ENCODE measurements around the gene LRTM2.

LRTM2 gene

DNA sequence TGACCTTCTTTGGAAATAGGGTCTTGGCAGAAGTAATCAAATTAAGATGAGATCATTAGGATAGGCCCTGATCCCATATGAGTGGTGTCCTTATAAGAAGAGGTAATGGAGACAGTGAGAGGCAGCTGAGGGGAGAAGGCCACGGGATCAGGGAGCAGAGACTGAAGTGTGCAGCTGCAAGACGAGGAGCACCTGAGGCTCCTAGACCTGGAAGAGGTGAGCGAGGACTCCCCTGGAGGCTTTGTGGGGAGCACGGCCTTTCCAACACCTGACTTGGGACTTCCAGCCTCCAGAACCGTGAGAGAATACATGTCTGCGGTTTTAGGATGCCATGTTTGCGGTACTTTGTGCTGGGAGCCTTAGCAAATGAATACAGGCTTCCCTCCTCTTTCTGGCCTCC, 37.5 kb downstream of the LRTM2 start:
- H3K27me3 ChIP-seq, result no peaks in the 10 kb centered on the region
- peaks cover 23% of the 10 kb centered on the region for H3K4me1 ChIP-seq
- no peak overlapping the region for H3K4me2 ChIP-seq
- TF ChIP-seq Cebpa-rat (IDR thresholded peaks at IDR 0.05), result no peak
- 0 out of 2 replicates have a peak, but pooled peaks cover 4% of the 10 kb centered on the region for H3K9me3 ChIP-seq
- H3K36me3 ChIP-seq, result peaks cover 11% of the 10 kb centered on the region; the same call in 1 of the 2 replicates
- H3K4me3 ChIP-seq, result no peak overlapping the region
- H3K9ac ChIP-seq, result no peak overlapping the region
- H3K27ac ChIP-seq, result no peak overlapping the region
- no peaks in the 10 kb centered on the region for H4K20me1 ChIP-seq

DNA sequence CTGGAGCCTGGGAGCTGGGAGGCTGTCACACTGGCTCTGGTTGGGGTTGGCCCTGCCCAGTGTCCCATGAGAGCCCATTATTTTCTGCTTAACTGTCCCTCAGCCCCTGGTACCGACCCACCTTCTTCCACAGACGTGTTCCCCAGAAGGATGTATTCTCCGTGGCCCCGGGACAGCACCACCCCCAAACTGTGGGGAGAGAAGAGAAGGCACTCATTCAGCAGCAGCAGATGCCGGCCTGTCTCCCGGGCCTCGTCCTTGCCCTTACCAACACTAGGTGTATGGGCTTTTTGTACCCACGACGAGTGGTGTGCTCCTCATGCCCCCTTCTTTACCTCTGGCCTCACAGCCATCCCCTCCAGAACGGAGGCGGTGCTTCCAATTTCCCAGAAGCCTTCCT, 38.1 kb downstream of the LRTM2 start:
- no peak for TF ChIP-seq Cebpa-rat (IDR thresholded peaks at IDR 0.05)
- Histone ChIP-seq H4K20me1 (no peaks in the 10 kb centered on the region), H3K9ac (no peak overlapping the region), H3K4me3 (no peak overlapping the region), H3K4me2 (no peak overlapping the region), H3K9me3 (0 out of 2 replicates have a peak, but pooled peaks cover 4% of the 10 kb centered on the region), H3K27ac (no peak overlapping the region), H3K4me1 (peaks cover 16% of the 10 kb centered on the region), H3K27me3 (no peaks in the 10 kb centered on the region), H3K36me3 (peaks cover 9% of the 10 kb centered on the region; the same call in 1 of the 2 replicates)

DNA sequence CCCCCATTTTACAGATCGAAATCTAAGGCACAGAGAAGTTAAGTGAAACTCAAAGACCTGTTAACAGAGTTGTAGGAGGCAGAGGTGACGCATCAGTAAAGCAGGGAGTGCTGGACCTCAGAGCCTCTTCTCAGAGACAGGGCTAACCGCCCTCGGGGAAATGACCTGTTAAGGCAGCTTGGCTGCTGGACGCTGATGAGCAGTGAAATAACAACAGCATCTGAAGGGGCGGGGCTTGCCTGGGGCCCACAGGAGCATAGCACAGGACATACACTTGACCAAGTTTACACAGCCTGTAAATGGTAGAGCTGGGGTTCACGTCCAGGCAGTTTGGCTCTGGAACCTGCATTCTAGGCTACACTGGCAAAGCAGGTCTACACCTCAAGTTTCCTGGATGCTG, 39.3 kb downstream of the LRTM2 start:
- Histone ChIP-seq H3K27ac (no peak overlapping the region), H3K36me3 (peaks cover 10% of the 10 kb centered on the region; the same call in 1 of the 2 replicates), H3K4me1 (peaks cover 15% of the 10 kb centered on the region), H3K9me3 (peaks cover 4% of the 10 kb centered on the region; the same call in 1 of the 2 replicates), H3K9ac (no peak overlapping the region), H3K27me3 (no peaks in the 10 kb centered on the region), H3K4me2 (no peak overlapping the region), H4K20me1 (no peaks in the 10 kb centered on the region), H3K4me3 (no peak overlapping the region)
- TF ChIP-seq Cebpa-rat (IDR thresholded peaks at IDR 0.05), result no peak

DNA sequence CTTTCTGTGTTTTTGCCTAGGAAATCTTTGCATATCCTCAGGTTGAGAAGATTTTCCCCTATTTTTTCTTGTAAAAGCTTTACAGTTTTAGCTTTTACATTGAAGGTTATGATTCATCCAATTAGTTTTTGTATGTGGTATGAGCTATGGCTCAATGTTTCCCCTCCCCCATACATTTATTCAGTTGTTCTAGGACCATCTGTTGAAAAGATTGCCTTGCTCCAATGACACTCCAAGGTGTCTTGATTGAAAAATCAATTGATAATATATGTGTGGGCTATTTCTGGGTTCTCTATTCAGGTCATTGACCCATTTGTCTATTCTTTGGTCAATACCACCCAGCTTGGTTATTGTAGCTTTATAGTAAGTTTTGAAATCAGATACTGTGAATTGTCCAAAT, 42.6 kb downstream of the LRTM2 start:
- Histone ChIP-seq H3K9ac (no peak overlapping the region), H3K9me3 (peaks cover 13% of the 10 kb centered on the region), H3K27me3 (no peaks in the 10 kb centered on the region), H3K4me1 (0 out of 2 replicates have a peak, but pooled peaks cover 5% of the 10 kb centered on the region), H4K20me1 (no peaks in the 10 kb centered on the region), H3K4me2 (no peak overlapping the region), H3K4me3 (no peak overlapping the region), H3K36me3 (0 out of 2 replicates have a peak, but pooled peaks cover 8% of the 10 kb centered on the region), H3K27ac (no peak overlapping the region)
- TF ChIP-seq Cebpa-rat (IDR thresholded peaks at IDR 0.05), result no peak

DNA sequence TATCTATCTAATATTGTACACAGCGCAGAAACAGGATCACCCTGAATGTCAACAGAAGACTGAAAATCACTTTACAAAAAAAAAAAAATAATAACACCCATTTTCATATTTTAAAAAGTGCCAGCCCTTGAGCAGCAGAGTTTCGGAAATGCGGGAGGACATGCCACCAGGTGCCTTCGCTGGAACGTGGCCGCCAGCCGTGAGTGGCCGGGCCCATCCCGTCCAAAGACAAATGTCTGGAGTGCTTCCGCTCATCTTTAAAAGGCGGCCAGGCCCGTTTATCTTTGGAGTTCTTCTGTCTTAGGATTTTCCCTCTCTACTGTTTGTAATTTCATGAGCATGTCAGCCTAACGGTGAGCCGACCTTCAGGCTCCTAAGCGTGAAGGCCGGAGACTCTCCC, 43.5 kb downstream of the LRTM2 start:
- H3K4me2 ChIP-seq, result no peak overlapping the region
- H3K4me1 ChIP-seq, result 0 out of 2 replicates have a peak, but pooled peaks cover 5% of the 10 kb centered on the region
- TF ChIP-seq Cebpa-rat (IDR thresholded peaks at IDR 0.05), result no peak
- 0 out of 2 replicates have a peak, but pooled peaks cover 8% of the 10 kb centered on the region for H3K36me3 ChIP-seq
- no peak overlapping the region for H3K4me3 ChIP-seq
- H3K9ac ChIP-seq, result no peak overlapping the region
- no peaks in the 10 kb centered on the region for H4K20me1 ChIP-seq
- peaks cover 16% of the 10 kb centered on the region for H3K9me3 ChIP-seq
- H3K27ac ChIP-seq, result no peak overlapping the region
- no peaks in the 10 kb centered on the region for H3K27me3 ChIP-seq

GRCh38 chr12:1864456-1864855, 44.1 kb downstream of the LRTM2 start:
- H3K36me3 ChIP-seq, result peaks cover 13% of the 10 kb centered on the region; the same call in 1 of the 2 replicates

DNA sequence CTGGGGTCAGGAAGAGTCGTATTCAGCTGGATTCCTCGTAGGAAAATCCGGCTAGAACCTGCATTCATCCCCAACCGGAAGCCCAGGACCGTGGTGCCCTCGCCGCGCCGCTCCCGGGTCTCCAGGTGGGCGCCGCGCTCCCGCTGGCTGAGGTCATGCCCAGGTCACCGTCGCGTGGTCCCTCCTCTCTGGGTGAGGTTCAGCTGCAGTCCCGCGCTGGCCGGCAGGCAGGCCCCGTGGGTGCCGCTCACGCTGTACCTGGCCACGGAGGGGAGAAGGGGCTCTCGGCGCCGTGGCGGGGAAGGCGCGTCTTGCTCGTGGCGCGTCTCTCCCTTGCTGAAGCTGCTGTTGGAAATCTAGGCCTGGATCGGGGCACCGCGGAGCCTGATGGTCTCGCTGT, 44.5 kb downstream of the LRTM2 start:
- Histone ChIP-seq H3K36me3 (peaks cover 13% of the 10 kb centered on the region; the same call in 1 of the 2 replicates), H3K27me3 (no peaks in the 10 kb centered on the region), H3K9me3 (peaks cover 23% of the 10 kb centered on the region), H3K27ac (no peak overlapping the region), H4K20me1 (no peaks in the 10 kb centered on the region), H3K9ac (no peak overlapping the region), H3K4me1 (0 out of 2 replicates have a peak, but pooled peaks cover 5% of the 10 kb centered on the region), H3K4me2 (no peak overlapping the region), H3K4me3 (no peak overlapping the region)
- no peak for TF ChIP-seq Cebpa-rat (IDR thresholded peaks at IDR 0.05)

More at GRCh38 chr12:1864456-1864855, 44.1 kb downstream of the LRTM2 start:
- Histone ChIP-seq H3K9me3 (peaks cover 22% of the 10 kb centered on the region), H3K9ac (no peak overlapping the region), H3K4me1 (0 out of 2 replicates have a peak, but pooled peaks cover 5% of the 10 kb centered on the region), H4K20me1 (no peaks in the 10 kb centered on the region), H3K4me2 (no peak overlapping the region), H3K4me3 (no peak overlapping the region), H3K27me3 (no peaks in the 10 kb centered on the region), H3K27ac (no peak overlapping the region)
- no peak for TF ChIP-seq Cebpa-rat (IDR thresholded peaks at IDR 0.05)

GRCh38 chr12:1865284-1865866, 45.0 kb downstream of the LRTM2 start:
- TF ChIP-seq Cebpa-rat (IDR thresholded peaks at IDR 0.05), result no peak

DNA sequence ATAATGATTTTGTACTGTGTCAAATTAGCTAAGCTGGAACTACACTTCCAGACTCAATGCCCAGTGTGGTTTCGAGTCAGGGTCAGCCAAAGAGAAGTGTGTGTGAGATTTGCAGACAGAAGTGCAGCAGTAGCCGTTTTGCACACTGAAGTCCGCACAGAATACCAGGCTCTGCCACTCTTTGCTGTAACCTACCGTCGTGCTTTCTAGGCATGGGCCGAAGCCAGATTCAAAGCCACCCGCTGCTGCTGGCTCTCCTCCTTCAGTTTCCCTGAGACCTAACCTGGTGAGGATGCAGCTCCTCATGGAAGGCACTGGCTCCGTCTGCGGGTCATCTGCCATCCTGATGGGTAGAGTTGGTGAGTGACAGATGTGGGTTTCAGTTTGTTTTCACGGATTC, 48.8 kb downstream of the LRTM2 start:
- H3K4me3 ChIP-seq, result no peak overlapping the region
- TF ChIP-seq Cebpa-rat (IDR thresholded peaks at IDR 0.05), result no peak
- peaks cover 23% of the 10 kb centered on the region for H3K36me3 ChIP-seq
- no peaks in the 10 kb centered on the region for H4K20me1 ChIP-seq
- H3K27me3 ChIP-seq, result no peaks in the 10 kb centered on the region
- no peak overlapping the region for H3K9ac ChIP-seq
- H3K27ac ChIP-seq, result no peak overlapping the region
- H3K4me1 ChIP-seq, result no peaks in the 10 kb centered on the region
- peaks cover 27% of the 10 kb centered on the region for H3K9me3 ChIP-seq
- no peak overlapping the region for H3K4me2 ChIP-seq

More at GRCh38 chr12:1865284-1865866, 45.0 kb downstream of the LRTM2 start:
- Histone ChIP-seq H3K9ac (no peak overlapping the region), H3K4me3 (no peak overlapping the region), H3K27ac (no peak overlapping the region), H3K36me3 (peaks cover 13% of the 10 kb centered on the region; the same call in 1 of the 2 replicates), H4K20me1 (no peaks in the 10 kb centered on the region), H3K27me3 (no peaks in the 10 kb centered on the region), H3K9me3 (peaks cover 27% of the 10 kb centered on the region), H3K4me1 (0 out of 2 replicates have a peak, but pooled peaks cover 5% of the 10 kb centered on the region), H3K4me2 (no peak overlapping the region)

DNA sequence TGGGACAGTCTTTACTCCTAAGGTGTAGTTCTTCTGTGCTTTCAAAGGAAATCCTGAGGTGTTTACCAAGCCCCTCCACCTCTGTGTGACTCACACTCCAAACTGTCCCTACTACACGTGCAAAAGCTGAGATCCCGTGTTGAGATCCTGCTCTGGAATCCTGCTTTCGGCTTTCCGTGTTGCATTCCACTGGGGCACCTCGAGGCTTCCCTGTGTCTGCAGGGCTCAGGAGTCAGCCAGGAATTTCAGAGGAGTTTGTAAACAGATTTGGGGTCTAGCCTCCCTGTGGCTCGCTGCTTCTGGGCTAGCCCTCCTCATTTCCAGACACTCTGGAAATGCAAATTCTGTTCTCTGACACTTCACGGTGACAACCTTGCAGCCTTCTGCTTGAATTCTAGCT, 49.7 kb downstream of the LRTM2 start:
- Histone ChIP-seq H4K20me1 (no peaks in the 10 kb centered on the region), H3K4me3 (no peak overlapping the region), H3K9me3 (peaks cover 20% of the 10 kb centered on the region), H3K27ac (no peak overlapping the region), H3K9ac (no peak overlapping the region), H3K36me3 (peaks cover 21% of the 10 kb centered on the region), H3K27me3 (no peaks in the 10 kb centered on the region), H3K4me2 (no peak overlapping the region), H3K4me1 (no peaks in the 10 kb centered on the region)
- TF ChIP-seq Cebpa-rat (IDR thresholded peaks at IDR 0.05), result no peak
